H9 (cell line): ENCODE measurements around the gene RAB1B. TPM values are rescaled to one million over a fixed set of nuclear protein-coding genes. Genes with fewer than 3 reads are reported as not detected.

Experiments
- DNase-seq: peaks from one replicate; pipeline ENCODE4 v3.0.0-alpha.2; 2017
- H2AFZ ChIP-seq: one replicate; pipeline ENCODE4 v1.6.1; 2013; ENCODE audit warnings: mild to moderate bottlenecking, low read length, control low read depth, moderate library complexity
- H2AK5ac ChIP-seq: 2 replicates; pipeline ENCODE4 v1.6.1; 2013; ENCODE audit warnings: low read length, control low read depth, mixed read lengths; ENCODE audit not compliant: insufficient read length
- H2BK120ac ChIP-seq: one replicate; pipeline ENCODE4 v1.6.1; 2013; ENCODE audit warnings: low read depth, mild to moderate bottlenecking, low read length, control low read depth, inconsistent platforms; ENCODE audit not compliant: poor library complexity, severe bottlenecking
- H2BK12ac ChIP-seq: 2 replicates; pipeline ENCODE4 v1.6.1; 2013; ENCODE audit warnings: low read length, control low read depth, mixed read lengths, low read depth; ENCODE audit not compliant: insufficient read length
- H2BK15ac ChIP-seq: 2 replicates; pipeline ENCODE4 v1.6.1; 2013; ENCODE audit warnings: low read depth, low read length, control low read depth
- H2BK20ac ChIP-seq: one replicate; pipeline ENCODE4 v1.6.1; 2013; ENCODE audit warnings: low read depth, mild to moderate bottlenecking, low read length, control low read depth, inconsistent platforms; ENCODE audit not compliant: poor library complexity, severe bottlenecking
- H2BK5ac ChIP-seq: 2 replicates; pipeline ENCODE4 v1.6.1; 2013; ENCODE audit warnings: low read length, control low read depth, mixed read lengths; ENCODE audit not compliant: insufficient read length
- H3K14ac ChIP-seq: 2 replicates; pipeline ENCODE4 v1.6.1; 2013; ENCODE audit warnings: low read length, control low read depth; ENCODE audit not compliant: insufficient read depth
- H3K18ac ChIP-seq: 2 replicates; pipeline ENCODE4 v1.6.1; 2013; ENCODE audit warnings: low read depth, mild to moderate bottlenecking, mixed read lengths, low read length, control low read depth; ENCODE audit not compliant: insufficient read length
- H3K23ac ChIP-seq: 2 replicates; pipeline ENCODE4 v1.6.1; 2013; ENCODE audit warnings: low read length, control low read depth, mixed read lengths, low read depth; ENCODE audit not compliant: insufficient read length
- H3K23me2 ChIP-seq: 2 replicates; pipeline ENCODE4 v1.6.1; 2013; ENCODE audit warnings: low read depth, mild to moderate bottlenecking, mixed read lengths, low read length, control low read depth; ENCODE audit not compliant: insufficient read length, poor library complexity, severe bottlenecking
- H3K27ac ChIP-seq: 2 replicates; pipeline ENCODE4 v1.5.1; 2013; ENCODE audit warnings: low read length, control low read depth, mixed read lengths, low read depth; ENCODE audit not compliant: insufficient read length
- H3K27me3 ChIP-seq: 2 replicates; pipeline ENCODE4 v1.6.1; 2013; ENCODE audit warnings: low read length, control low read depth, inconsistent platforms; ENCODE audit not compliant: insufficient read depth
- H3K4ac ChIP-seq: 2 replicates; pipeline ENCODE4 v1.6.1; 2013; ENCODE audit warnings: low read depth, mild to moderate bottlenecking, control low read depth, inconsistent platforms, low read length, moderate library complexity
- H3K4me1 ChIP-seq: 2 replicates; pipeline ENCODE4 v1.6.1; 2013; ENCODE audit warnings: low read length, control low read depth, inconsistent platforms; ENCODE audit not compliant: insufficient read depth
- H3K4me2 ChIP-seq: 2 replicates; pipeline ENCODE4 v1.6.1; 2013; ENCODE audit warnings: low read length, control low read depth, mixed read lengths; ENCODE audit not compliant: insufficient read length, insufficient read depth
- H3K56ac ChIP-seq: 2 replicates; pipeline ENCODE4 v1.6.1; 2013; ENCODE audit warnings: low read depth, mild to moderate bottlenecking, mixed read lengths, low read length, control low read depth; ENCODE audit not compliant: insufficient read length
- H3K79me1 ChIP-seq: 2 replicates; pipeline ENCODE4 v1.6.1; 2013; ENCODE audit warnings: low read depth, mild to moderate bottlenecking, moderate library complexity, low read length, control low read depth, inconsistent platforms; ENCODE audit not compliant: insufficient read depth, poor library complexity, severe bottlenecking
- H3K79me2 ChIP-seq: 2 replicates; pipeline ENCODE4 v1.6.1; 2013; ENCODE audit warnings: low read length, control low read depth, inconsistent platforms; ENCODE audit not compliant: insufficient read depth
- H3K9ac ChIP-seq: 2 replicates; pipeline ENCODE4 v1.6.1; 2013; ENCODE audit warnings: low read length, control low read depth, mixed read lengths; ENCODE audit not compliant: insufficient read length; ENCODE audit errors: extremely low read depth
- H3K9me3 ChIP-seq: one replicate; pipeline ENCODE4 v1.6.1; 2013; ENCODE audit warnings: low read depth, low read length, inconsistent platforms; ENCODE audit not compliant: control insufficient read depth
- H3T11ph ChIP-seq: one replicate; pipeline ENCODE4 v1.6.1; 2013; ENCODE audit warnings: mild to moderate bottlenecking, low read length, control low read depth, inconsistent platforms
- H4K20me1 ChIP-seq: one replicate; pipeline ENCODE4 v1.6.1; 2013; ENCODE audit not compliant: control insufficient read depth, insufficient read length, insufficient read depth
- H4K5ac ChIP-seq: 2 replicates; pipeline ENCODE4 v1.6.1; 2013; ENCODE audit warnings: low read depth, mild to moderate bottlenecking, mixed read lengths, low read length, control low read depth; ENCODE audit not compliant: insufficient read length
- H4K8ac ChIP-seq: replicated peaks from 2 replicates; pipeline ENCODE4 v1.6.1; 2013; ENCODE audit warnings: low read length, control low read depth, mixed read lengths, low read depth; ENCODE audit not compliant: insufficient read length
- H4K91ac ChIP-seq: 2 replicates; pipeline ENCODE4 v1.6.1; 2013; ENCODE audit warnings: low read depth, mild to moderate bottlenecking, moderate library complexity, mixed read lengths, low read length, control low read depth; ENCODE audit not compliant: insufficient read length
- H3K27ac Mint-ChIP-seq, 3 experiments: 2 replicates in 2 of 3; 3 replicates in 1 of 3; pipeline ENCODE4 v1.8.0; 2020 to 2021; ENCODE audit warnings: mixed read lengths in 3 of 3, mild to moderate bottlenecking in 1 of 3, moderate library complexity in 1 of 3
- H3K27me3 Mint-ChIP-seq: 2 replicates; pipeline ENCODE4 v1.8.0; 2021; ENCODE audit warnings: low read depth, mild to moderate bottlenecking, moderate library complexity, mixed read lengths
- H3K36me3 Mint-ChIP-seq, 3 experiments: 2 replicates in 2 of 3; 3 replicates in 1 of 3; pipeline ENCODE4 v1.8.0; 2020 to 2021; ENCODE audit warnings: low read depth in 3 of 3, mixed read lengths in 3 of 3; ENCODE audit not compliant: insufficient read depth in 1 of 3
- H3K4me1 Mint-ChIP-seq, 2 experiments: 2 replicates each; pipeline ENCODE4 v1.8.0; 2020; ENCODE audit warnings: mixed read lengths in 2 of 2
- H3K4me3 Mint-ChIP-seq, 2 experiments: 2 replicates in 1 of 2; 3 replicates in 1 of 2; pipeline ENCODE4 v1.8.0; 2020 to 2021; ENCODE audit warnings: mild to moderate bottlenecking in 2 of 2, mixed read lengths in 2 of 2, moderate library complexity in 1 of 2
- H3K9me3 Mint-ChIP-seq, 2 experiments: 2 replicates in 1 of 2; 3 replicates in 1 of 2; pipeline ENCODE4 v1.8.0; 2020; ENCODE audit warnings: mild to moderate bottlenecking in 2 of 2, mixed read lengths in 2 of 2, moderate library complexity in 1 of 2
- WGBS: extraction: QIAGEN DNeasy Blood & Tissue Kit; methylation state at CpG from one replicate; pipeline ENCODE4 v1.1.7; 2013; ENCODE audit warnings: missing lambda C conversion rate, low lambda C conversion rate, mixed read lengths; ENCODE audit not compliant: insufficient read length; ENCODE audit errors: extremely low coverage; 5-methylcytosine and 5-hydroxymethylcytosine counted together
- total RNA-seq: library from RNA; stranded (reverse); gene quantifications from 2 replicates; pipeline ENCODE4 v1.2.1, GENCODE V29; 2021
- TF ChIP-seq, protein P1 (sequence below): fragments of 200-600 bp; sonication (generic); conservative IDR thresholded peaks from 3 replicates; pipeline ENCODE4 v1.8.0; 2021; ENCODE audit warnings: antibody characterized with exemption, mild to moderate bottlenecking

The RAB1B gene
- total RNA-seq, 1 experiment from 2014 or later, result 118 TPM

- no peak overlapping the region for H3K27ac ChIP-seq
- H3K4me1 ChIP-seq, result no peaks in the 10 kb centered on the region
- no peak overlapping the region for H4K8ac ChIP-seq
- H3K56ac ChIP-seq, result no peak overlapping the region
- no peak overlapping the region for H4K5ac ChIP-seq
- H4K20me1 ChIP-seq, result no peaks in the 10 kb centered on the region
- H2BK20ac ChIP-seq, result no peak overlapping the region
- H3K18ac ChIP-seq, result no peak overlapping the region
- no peaks in the 10 kb centered on the region for H3K23me2 ChIP-seq
- H2AFZ ChIP-seq, result no peak overlapping the region
- H2BK120ac ChIP-seq, result no peak overlapping the region
- whole genome bisulfite sequencing, result no CpG with 5 or more reads among the region's 6 CpGs
- Mint-ChIP-seq H3K4me1 (peaks cover 26 to 29% of the 10 kb centered on the region in 2 experiments), H3K9me3 (no peaks in the 10 kb centered on the region), H3K27me3 (peaks cover 23% of the 10 kb centered on the region), H3K27ac (no peak overlapping the region), H3K4me3 (peak overlapping the region in 1 of 2 experiments; percentile 44; a peak in 2 of 5 replicates), H3K36me3 (peaks cover 0 to 15% (median 9%) of the 10 kb centered on the region in 3 experiments; a peak in 5 of 7 replicates)
- DNase-seq, result no peak
- no peak overlapping the region for H2AK5ac ChIP-seq
- no peak overlapping the region for H3K14ac ChIP-seq
- no peak overlapping the region for H2BK5ac ChIP-seq
- H3K23ac ChIP-seq, result no peak overlapping the region
- no peak overlapping the region for H3K4me2 ChIP-seq
- no peak overlapping the region for H3T11ph ChIP-seq
- no peaks in the 10 kb centered on the region for H3K79me2 ChIP-seq
- H3K9me3 ChIP-seq, result no peaks in the 10 kb centered on the region
- no peak overlapping the region for H4K91ac ChIP-seq
- no peaks in the 10 kb centered on the region for H3K27me3 ChIP-seq
- no peaks in the 10 kb centered on the region for H3K79me1 ChIP-seq
- no peak overlapping the region for H3K9ac ChIP-seq
- TF ChIP-seq, protein P1, sequence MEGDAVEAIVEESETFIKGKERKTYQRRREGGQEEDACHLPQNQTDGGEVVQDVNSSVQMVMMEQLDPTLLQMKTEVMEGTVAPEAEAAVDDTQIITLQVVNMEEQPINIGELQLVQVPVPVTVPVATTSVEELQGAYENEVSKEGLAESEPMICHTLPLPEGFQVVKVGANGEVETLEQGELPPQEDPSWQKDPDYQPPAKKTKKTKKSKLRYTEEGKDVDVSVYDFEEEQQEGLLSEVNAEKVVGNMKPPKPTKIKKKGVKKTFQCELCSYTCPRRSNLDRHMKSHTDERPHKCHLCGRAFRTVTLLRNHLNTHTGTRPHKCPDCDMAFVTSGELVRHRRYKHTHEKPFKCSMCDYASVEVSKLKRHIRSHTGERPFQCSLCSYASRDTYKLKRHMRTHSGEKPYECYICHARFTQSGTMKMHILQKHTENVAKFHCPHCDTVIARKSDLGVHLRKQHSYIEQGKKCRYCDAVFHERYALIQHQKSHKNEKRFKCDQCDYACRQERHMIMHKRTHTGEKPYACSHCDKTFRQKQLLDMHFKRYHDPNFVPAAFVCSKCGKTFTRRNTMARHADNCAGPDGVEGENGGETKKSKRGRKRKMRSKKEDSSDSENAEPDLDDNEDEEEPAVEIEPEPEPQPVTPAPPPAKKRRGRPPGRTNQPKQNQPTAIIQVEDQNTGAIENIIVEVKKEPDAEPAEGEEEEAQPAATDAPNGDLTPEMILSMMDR, result no peak
- H2BK12ac ChIP-seq, result no peak overlapping the region
- no peak overlapping the region for H2BK15ac ChIP-seq
- H3K4ac ChIP-seq, result no peak overlapping the region
Observed at GRCh38 chr11:66281001-66281400, 12.6 kb downstream of the RAB1B start.
